ENCODE measurements around the gene RNPEPL1.

The RNPEPL1 gene

GRCh38 chr2:240628507-240628807 lies 60.2 kb downstream of the RNPEPL1 start:
- no peak for DNase-seq

- no peak for DNase-seq
These were observed 60.7 kb downstream of the RNPEPL1 start for GRCh38 chr2:240628808-240629618.

DNA sequence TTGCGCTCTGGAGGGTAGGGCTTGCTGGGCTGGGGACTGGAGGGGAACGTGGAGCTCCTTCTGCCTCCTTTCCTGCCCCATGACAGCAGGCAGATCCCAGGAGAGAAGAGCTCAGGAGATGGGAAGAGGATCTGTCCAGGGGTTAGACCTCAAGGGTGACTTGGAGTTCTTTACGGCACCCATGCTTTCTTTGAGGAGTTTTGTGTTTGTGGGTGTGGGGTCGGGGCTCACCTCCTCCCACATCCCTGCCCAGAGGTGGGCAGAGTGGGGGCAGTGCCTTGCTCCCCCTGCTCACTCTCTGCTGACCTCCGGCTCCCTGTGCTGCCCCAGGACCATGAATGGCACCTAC lies 61.3 kb downstream of the RNPEPL1 start:
- no peak for DNase-seq

DNA sequence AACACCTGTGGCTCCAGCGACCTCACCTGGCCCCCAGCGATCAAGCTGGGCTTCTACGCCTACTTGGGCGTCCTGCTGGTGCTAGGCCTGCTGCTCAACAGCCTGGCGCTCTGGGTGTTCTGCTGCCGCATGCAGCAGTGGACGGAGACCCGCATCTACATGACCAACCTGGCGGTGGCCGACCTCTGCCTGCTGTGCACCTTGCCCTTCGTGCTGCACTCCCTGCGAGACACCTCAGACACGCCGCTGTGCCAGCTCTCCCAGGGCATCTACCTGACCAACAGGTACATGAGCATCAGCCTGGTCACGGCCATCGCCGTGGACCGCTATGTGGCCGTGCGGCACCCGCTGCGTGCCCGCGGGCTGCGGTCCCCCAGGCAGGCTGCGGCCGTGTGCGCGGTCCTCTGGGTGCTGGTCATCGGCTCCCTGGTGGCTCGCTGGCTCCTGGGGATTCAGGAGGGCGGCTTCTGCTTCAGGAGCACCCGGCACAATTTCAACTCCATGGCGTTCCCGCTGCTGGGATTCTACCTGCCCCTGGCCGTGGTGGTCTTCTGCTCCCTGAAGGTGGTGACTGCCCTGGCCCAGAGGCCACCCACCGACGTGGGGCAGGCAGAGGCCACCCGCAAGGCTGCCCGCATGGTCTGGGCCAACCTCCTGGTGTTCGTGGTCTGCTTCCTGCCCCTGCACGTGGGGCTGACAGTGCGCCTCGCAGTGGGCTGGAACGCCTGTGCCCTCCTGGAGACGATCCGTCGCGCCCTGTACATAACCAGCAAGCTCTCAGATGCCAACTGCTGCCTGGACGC lies 61.9 kb downstream of the RNPEPL1 start:
- DNase-seq: no peak
